OCI-LY1 (cell line): Measurements from ENCODE around the gene GABRA5.

Experiments
- EZH2 ChIP-seq: fragments of 200-600 bp; sonication (generic), shearing (Covaris generic); IDR thresholded peaks from 2 replicates; pipeline ENCODE4 v1.8.0; 2017; ENCODE audit warnings: borderline replicate concordance, mixed run types, mild to moderate bottlenecking, antibody characterized with exemption, low read length, moderate library complexity, mixed read lengths
- TF ChIP-seq, protein P1 (sequence below): fragments of 200-600 bp; sonication (generic), shearing (Covaris generic); IDR thresholded peaks from 2 replicates; pipeline ENCODE4 v1.5.1; 2017; ENCODE audit warnings: mild to moderate bottlenecking, antibody characterized with exemption, low read length, moderate library complexity, mixed read lengths

DNA sequence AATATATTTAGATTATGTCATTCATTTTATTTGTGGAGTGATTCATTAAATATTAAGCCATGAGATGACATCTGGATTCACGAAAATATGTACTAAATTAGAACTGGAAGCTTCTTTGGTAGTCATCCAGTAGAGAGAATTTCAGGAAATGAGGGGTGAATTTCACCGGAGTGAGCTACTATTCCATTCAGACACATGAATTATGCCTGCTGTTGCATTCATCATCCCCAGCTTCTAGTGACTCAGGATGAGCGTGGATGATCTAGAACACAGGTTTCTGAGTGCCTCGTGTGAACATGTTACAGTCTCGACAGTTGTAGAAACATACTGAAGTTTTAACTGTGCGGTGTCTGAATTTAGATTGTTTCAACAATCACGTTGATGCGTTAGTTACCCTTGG, 61.2 kb downstream of the GABRA5 start:
- TF ChIP-seq, protein P1, sequence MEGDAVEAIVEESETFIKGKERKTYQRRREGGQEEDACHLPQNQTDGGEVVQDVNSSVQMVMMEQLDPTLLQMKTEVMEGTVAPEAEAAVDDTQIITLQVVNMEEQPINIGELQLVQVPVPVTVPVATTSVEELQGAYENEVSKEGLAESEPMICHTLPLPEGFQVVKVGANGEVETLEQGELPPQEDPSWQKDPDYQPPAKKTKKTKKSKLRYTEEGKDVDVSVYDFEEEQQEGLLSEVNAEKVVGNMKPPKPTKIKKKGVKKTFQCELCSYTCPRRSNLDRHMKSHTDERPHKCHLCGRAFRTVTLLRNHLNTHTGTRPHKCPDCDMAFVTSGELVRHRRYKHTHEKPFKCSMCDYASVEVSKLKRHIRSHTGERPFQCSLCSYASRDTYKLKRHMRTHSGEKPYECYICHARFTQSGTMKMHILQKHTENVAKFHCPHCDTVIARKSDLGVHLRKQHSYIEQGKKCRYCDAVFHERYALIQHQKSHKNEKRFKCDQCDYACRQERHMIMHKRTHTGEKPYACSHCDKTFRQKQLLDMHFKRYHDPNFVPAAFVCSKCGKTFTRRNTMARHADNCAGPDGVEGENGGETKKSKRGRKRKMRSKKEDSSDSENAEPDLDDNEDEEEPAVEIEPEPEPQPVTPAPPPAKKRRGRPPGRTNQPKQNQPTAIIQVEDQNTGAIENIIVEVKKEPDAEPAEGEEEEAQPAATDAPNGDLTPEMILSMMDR, result no peak
- TF ChIP-seq EZH2, result no peak
